HEK293T (cell line): Measurements from ENCODE around the gene CD247.

ENCODE experiments used
- CTCF ChIA-PET: fragments of 350-600 bp; formaldehyde crosslinking; extraction: SDS; loops from one replicate; lab custom pipeline; 2021; ENCODE audit warnings: antibody characterized with exemption, inconsistent platforms; lab: Yijun Ruan, JAX
- POLR2A ChIA-PET: fragments of 350-600 bp; formaldehyde crosslinking; extraction: SDS; loops from one replicate; lab custom pipeline; 2020; ENCODE audit warnings: antibody characterized with exemption, inconsistent platforms; lab: Yijun Ruan, JAX
- DNase-seq: peaks from one replicate; pipeline ENCODE4 v3.0.0; 2012; ENCODE audit warnings: mixed read lengths; ENCODE audit errors: extremely low spot score
- ARNT ChIP-seq: fragments of 450-650 bp; IDR thresholded peaks from 2 replicates; pipeline ENCODE4 v1.6.1; 2017; ENCODE audit warnings: mild to moderate bottlenecking
- BHLHE40 ChIP-seq: fragments of 450-650 bp; IDR thresholded peaks from 2 replicates; pipeline ENCODE4 v1.6.1; 2016; ENCODE audit warnings: mild to moderate bottlenecking, moderate library complexity, borderline replicate concordance
- CTBP1 ChIP-seq: fragments of 450-650 bp; IDR thresholded peaks from 2 replicates; pipeline ENCODE4 v1.6.1; 2016; ENCODE audit warnings: borderline replicate concordance
- ELF4 ChIP-seq: fragments of 450-650 bp; IDR thresholded peaks from 2 replicates; pipeline ENCODE4 v1.6.1; 2017; ENCODE audit warnings: antibody characterized with exemption
- FOXA1 ChIP-seq: fragments of 450-650 bp; IDR thresholded peaks from 2 replicates; pipeline ENCODE4 v1.6.1; 2016; ENCODE audit warnings: mild to moderate bottlenecking
- FOXK2 ChIP-seq: fragments of 450-650 bp; IDR thresholded peaks from 2 replicates; pipeline ENCODE4 v1.6.1; 2016; ENCODE audit warnings: mild to moderate bottlenecking
- FOXM1 ChIP-seq: fragments of 450-650 bp; IDR thresholded peaks from 2 replicates; pipeline ENCODE4 v1.6.1; 2017; ENCODE audit warnings: mild to moderate bottlenecking, borderline replicate concordance
- HDGF ChIP-seq: fragments of 450-650 bp; IDR thresholded peaks from 2 replicates; pipeline ENCODE4 v1.6.1; 2017; ENCODE audit warnings: antibody characterized with exemption, borderline replicate concordance
- L3MBTL2 ChIP-seq: fragments of 450-650 bp; conservative IDR thresholded peaks from 2 replicates; pipeline ENCODE4 v1.6.1; 2016; ENCODE audit warnings: mild to moderate bottlenecking
- LEF1 ChIP-seq: fragments of 450-650 bp; IDR thresholded peaks from 2 replicates; pipeline ENCODE4 v1.6.1; 2017; ENCODE audit warnings: mild to moderate bottlenecking, borderline replicate concordance
- NFRKB ChIP-seq: fragments of 450-650 bp; IDR thresholded peaks from 2 replicates; pipeline ENCODE4 v1.6.1; 2016; ENCODE audit warnings: mild to moderate bottlenecking, moderate library complexity
- PKNOX1 ChIP-seq: fragments of 450-650 bp; IDR thresholded peaks from 2 replicates; pipeline ENCODE4 v1.6.1; 2016
- SP1 ChIP-seq: fragments of 450-650 bp; IDR thresholded peaks from 2 replicates; pipeline ENCODE4 v1.6.1; 2017
- SUZ12 ChIP-seq: fragments of 450-650 bp; IDR thresholded peaks from 2 replicates; pipeline ENCODE4 v1.6.1; 2016; ENCODE audit warnings: mild to moderate bottlenecking
- TARDBP ChIP-seq: fragments of 450-650 bp; IDR thresholded peaks from 2 replicates; pipeline ENCODE4 v1.6.1; 2016
- ZNF384 ChIP-seq: fragments of 450-650 bp; IDR thresholded peaks from 2 replicates; pipeline ENCODE4 v1.6.1; 2016

The CD247 gene

GRCh38 chr1:167484726-167485502, 33.4 kb downstream of the CD247 start:
- ChIA-PET POLR2A (no interaction called here), CTCF (no interaction called here)
- TF ChIP-seq FOXK2 (no peak), LEF1 (no peak), ELF4 (no peak), SP1 (no peak), FOXA1 (no peak), NFRKB (no peak), BHLHE40 (no peak), L3MBTL2 (no peak), HDGF (no peak), FOXM1 (no peak), TARDBP (no peak), ZNF384 (no peak), CTBP1 (no peak), PKNOX1 (no peak), SUZ12 (no peak), ARNT (no peak)
- DNase-seq = no peak

GRCh38 chr1:167483790-167484189, 34.5 kb downstream of the CD247 start:
- TF ChIP-seq ZNF384 = no peak
- no peak for TF ChIP-seq ELF4
- TF ChIP-seq ARNT = no peak
- no peak for TF ChIP-seq TARDBP
- TF ChIP-seq L3MBTL2 = no peak
- TF ChIP-seq SUZ12 = no peak
- ChIA-PET CTCF (no interaction called here), POLR2A (no interaction called here)

GRCh38 chr1:167482184-167482583, 36.1 kb downstream of the CD247 start:
- CTCF ChIA-PET = no interaction called here
- TF ChIP-seq HDGF (no peak), FOXM1 (no peak), ZNF384 (no peak), L3MBTL2 (no peak), SP1 (no peak)
- DNase-seq = no peak
- POLR2A ChIA-PET = no interaction called here

More at GRCh38 chr1:167483790-167484189, 34.5 kb downstream of the CD247 start:
- no peak for DNase-seq

GRCh38 chr1:167479331-167479979, 38.9 kb downstream of the CD247 start:
- no peak for DNase-seq
- no peak for TF ChIP-seq L3MBTL2
- TF ChIP-seq SUZ12 = no peak
- no peak for TF ChIP-seq SP1
- TF ChIP-seq CTBP1 = no peak
- TF ChIP-seq HDGF = no peak
- TF ChIP-seq ZNF384 = no peak
- no peak for TF ChIP-seq BHLHE40
- TF ChIP-seq NFRKB = no peak
- TF ChIP-seq FOXM1 = no peak
- TF ChIP-seq ELF4 = no peak
- TF ChIP-seq TARDBP = no peak
- no peak for TF ChIP-seq PKNOX1
- no peak for TF ChIP-seq ARNT
- no peak for TF ChIP-seq FOXK2
- TF ChIP-seq FOXA1 = no peak
- no peak for TF ChIP-seq LEF1
- POLR2A ChIA-PET = no interaction called here
- CTCF ChIA-PET = no interaction called here

GRCh38 chr1:167477986-167478385, 40.3 kb downstream of the CD247 start:
- CTCF ChIA-PET = no interaction called here
- TF ChIP-seq SP1 = no peak
- no peak for TF ChIP-seq ELF4
- no peak for TF ChIP-seq SUZ12
- no peak for TF ChIP-seq NFRKB
- no peak for TF ChIP-seq L3MBTL2
- no peak for TF ChIP-seq LEF1
- TF ChIP-seq TARDBP = no peak
- no peak for TF ChIP-seq ZNF384
- no peak for TF ChIP-seq BHLHE40
- no peak for TF ChIP-seq PKNOX1
- POLR2A ChIA-PET = interaction anchor here (1.1 kb wide), 1 partner anchor 23 kb away, joined by 3 read pairs; no protein-coding TSS in a partner anchor
- DNase-seq = no peak

GRCh38 chr1:167476061-167476460, 42.3 kb downstream of the CD247 start:
- ChIA-PET CTCF (no interaction called here), POLR2A (no interaction called here)
- TF ChIP-seq FOXA1 (no peak), FOXM1 (no peak), PKNOX1 (no peak), LEF1 (no peak), SP1 (no peak), CTBP1 (no peak), FOXK2 (no peak), NFRKB (no peak), HDGF (no peak), TARDBP (no peak), ELF4 (no peak), L3MBTL2 (no peak)
- DNase-seq = no peak
